K562 (cell line): ENCODE data around the gene PON3.

Source experiments
- EP300 ChIP-seq: IDR thresholded peaks from 2 replicates; pipeline ENCODE4 v1.6.1; 2012; ENCODE audit warnings: low read length, improper control_type of control experiment
- KHSRP ChIP-seq: fragments of 450-650 bp; IDR thresholded peaks from 2 replicates; pipeline ENCODE4 v1.6.1; 2017
- MYNN ChIP-seq, 2 experiments: sonication (generic); formaldehyde crosslinking in 1 of 2; IDR thresholded peaks; 2 replicates each; pipeline versions ENCODE4 v1.5.0 to v1.6.1; 2016 to 2020; ENCODE audit warnings: antibody characterized with exemption in 1 of 2, missing genetic modification reagents in 1 of 2
- POLR2A ChIP-seq: fragments of 450-650 bp; conservative IDR thresholded peaks from 2 replicates; pipeline ENCODE4 v1.6.1; 2016
- POLR2AphosphoS2 ChIP-seq: IDR thresholded peaks from 2 replicates; pipeline ENCODE4 v1.6.1; 2012; ENCODE audit warnings: low read length, improper control_type of control experiment
- RNF2 ChIP-seq: sonication (generic); IDR thresholded peaks from 2 replicates; pipeline ENCODE4 v1.6.1; 2016
- ZNF197 ChIP-seq: fragments of 200-800 bp; sonication (Bioruptor generic); IDR thresholded peaks from 2 replicates; pipeline ENCODE4 v1.6.1; 2016; ENCODE audit warnings: low read depth, missing genetic modification characterization, missing compliant biosample characterization
- TF ChIP-seq, protein P1 (sequence below), 3 experiments: IDR thresholded peaks in 2 of 3; conservative IDR thresholded peaks in 1 of 3; 2 replicates each; pipeline ENCODE4 v1.5.1; 2011 to 2012; ENCODE audit warnings: low read length in 3 of 3, mild to moderate bottlenecking in 3 of 3, control low read depth in 2 of 3, improper control_type of control experiment in 1 of 3, inconsistent platforms in 1 of 3, low read depth in 1 of 3, mixed read lengths in 1 of 3, moderate library complexity in 1 of 3; ENCODE audit not compliant: insufficient read depth in 2 of 3

DNA sequence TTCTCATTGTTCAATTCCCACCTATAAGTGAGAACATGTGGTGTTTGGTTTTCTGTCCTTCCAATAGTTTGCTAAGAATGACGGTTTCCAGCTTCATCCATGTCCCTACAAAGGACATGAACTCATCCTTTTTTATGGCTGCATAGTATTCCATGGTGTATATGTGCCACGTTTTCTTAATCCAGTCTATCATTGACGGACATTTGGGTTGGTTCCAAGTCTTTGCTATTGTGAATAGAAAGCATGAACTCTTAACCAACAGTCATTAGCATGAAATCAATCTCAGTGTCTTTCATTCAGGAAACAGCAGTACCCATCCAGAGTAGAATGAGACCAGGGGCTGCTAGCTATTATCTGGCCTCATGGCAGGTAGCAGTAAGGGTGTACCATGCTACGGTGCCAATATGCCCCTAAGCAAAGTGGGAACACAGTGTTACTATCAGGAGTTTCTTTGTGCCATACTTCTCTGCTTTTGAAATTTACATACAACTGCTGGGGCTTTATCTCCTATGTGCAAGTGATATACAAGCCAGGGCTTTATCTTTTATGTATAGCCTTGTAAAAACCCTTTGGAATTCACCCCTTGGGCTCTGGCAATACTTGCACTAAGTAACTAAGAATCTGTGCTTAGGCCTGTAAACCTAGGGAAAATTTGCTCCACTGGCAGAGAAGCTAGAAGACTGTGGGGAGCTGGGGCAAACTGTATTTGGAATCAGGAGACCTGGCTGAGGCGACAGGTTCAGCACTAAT is 33.2 kb upstream of the PON3 start:
- TF ChIP-seq KHSRP, result no peak
- no peak for TF ChIP-seq POLR2AphosphoS2
- TF ChIP-seq, protein P1, sequence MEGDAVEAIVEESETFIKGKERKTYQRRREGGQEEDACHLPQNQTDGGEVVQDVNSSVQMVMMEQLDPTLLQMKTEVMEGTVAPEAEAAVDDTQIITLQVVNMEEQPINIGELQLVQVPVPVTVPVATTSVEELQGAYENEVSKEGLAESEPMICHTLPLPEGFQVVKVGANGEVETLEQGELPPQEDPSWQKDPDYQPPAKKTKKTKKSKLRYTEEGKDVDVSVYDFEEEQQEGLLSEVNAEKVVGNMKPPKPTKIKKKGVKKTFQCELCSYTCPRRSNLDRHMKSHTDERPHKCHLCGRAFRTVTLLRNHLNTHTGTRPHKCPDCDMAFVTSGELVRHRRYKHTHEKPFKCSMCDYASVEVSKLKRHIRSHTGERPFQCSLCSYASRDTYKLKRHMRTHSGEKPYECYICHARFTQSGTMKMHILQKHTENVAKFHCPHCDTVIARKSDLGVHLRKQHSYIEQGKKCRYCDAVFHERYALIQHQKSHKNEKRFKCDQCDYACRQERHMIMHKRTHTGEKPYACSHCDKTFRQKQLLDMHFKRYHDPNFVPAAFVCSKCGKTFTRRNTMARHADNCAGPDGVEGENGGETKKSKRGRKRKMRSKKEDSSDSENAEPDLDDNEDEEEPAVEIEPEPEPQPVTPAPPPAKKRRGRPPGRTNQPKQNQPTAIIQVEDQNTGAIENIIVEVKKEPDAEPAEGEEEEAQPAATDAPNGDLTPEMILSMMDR (IDR thresholded peaks at IDR 0.05 in 2 of 3, conservative IDR thresholded peaks at IDR 0.05 in 1 of 3; ENCODE audit: insufficient read depth in 2 of 3, low read depth in 1 of 3, low read length in 3 of 3), result no peak
- TF ChIP-seq ZNF197 (CRISPR knock-in tag), result no peak
- TF ChIP-seq MYNN (IDR thresholded peaks at IDR 0.05), result no peak
- no peak for TF ChIP-seq MYNN (CRISPR knock-in tag; IDR thresholded peaks at IDR 0.05)
- TF ChIP-seq RNF2, result no peak
- TF ChIP-seq EP300, result no peak
- no peak for TF ChIP-seq POLR2A
